KMS-11 (cell line): ENCODE measurements around the gene CTIF.

Source experiments
- H2AFZ ChIP-seq: fragments of 200-600 bp; sonication (generic); 2 replicates; pipeline ENCODE4 v1.6.1; 2016; ENCODE audit warnings: antibody characterized with exemption, mixed run types, low read depth
- H3K27ac ChIP-seq: fragments of 200-600 bp; sonication (generic); 2 replicates; pipeline ENCODE4 v1.6.1; 2016; ENCODE audit warnings: mild to moderate bottlenecking, mixed run types
- H3K27me3 ChIP-seq: fragments of 200-600 bp; sonication (generic); 2 replicates; pipeline ENCODE4 v1.6.1; 2017; ENCODE audit warnings: mild to moderate bottlenecking, low read depth, mixed run types, moderate library complexity; ENCODE audit not compliant: insufficient read depth
- H3K36me3 ChIP-seq: fragments of 200-600 bp; sonication (generic); 2 replicates; pipeline ENCODE4 v1.6.1; 2017; ENCODE audit warnings: mild to moderate bottlenecking, mixed run types; ENCODE audit not compliant: insufficient read depth
- H3K4me1 ChIP-seq: fragments of 200-600 bp; sonication (generic); 2 replicates; pipeline ENCODE4 v1.6.1; 2016; ENCODE audit warnings: mild to moderate bottlenecking, low read depth, mixed run types; ENCODE audit not compliant: poor library complexity, severe bottlenecking
- H3K4me2 ChIP-seq: fragments of 200-600 bp; sonication (generic); 2 replicates; pipeline ENCODE4 v1.7.0; 2016; ENCODE audit warnings: mild to moderate bottlenecking, mixed run types
- H3K4me3 ChIP-seq: fragments of 200-600 bp; sonication (generic); IDR thresholded peaks from 2 replicates; pipeline ENCODE4 v1.6.1; 2017; ENCODE audit warnings: low read depth, low read length, mixed read lengths; ENCODE audit not compliant: insufficient read depth
- H3K79me2 ChIP-seq: fragments of 200-600 bp; sonication (generic); 2 replicates; pipeline ENCODE4 v1.6.1; 2016; ENCODE audit warnings: low read depth, mixed run types; ENCODE audit not compliant: insufficient read depth
- H3K9ac ChIP-seq: fragments of 200-600 bp; sonication (generic); 2 replicates; pipeline ENCODE4 v1.6.1; 2016; ENCODE audit warnings: mild to moderate bottlenecking, mixed run types
- H4K20me1 ChIP-seq: fragments of 200-600 bp; sonication (generic); 2 replicates; pipeline ENCODE4 v1.6.1; 2016; ENCODE audit warnings: mild to moderate bottlenecking, mixed run types; ENCODE audit not compliant: insufficient read depth
- CTCF ChIP-seq: fragments of 200-600 bp; sonication (generic); conservative IDR thresholded peaks from 2 replicates; pipeline ENCODE4 v1.6.1; 2017; ENCODE audit warnings: low read depth, mild to moderate bottlenecking, antibody characterized with exemption, low read length, moderate library complexity, mixed read lengths

Gene CTIF

DNA sequence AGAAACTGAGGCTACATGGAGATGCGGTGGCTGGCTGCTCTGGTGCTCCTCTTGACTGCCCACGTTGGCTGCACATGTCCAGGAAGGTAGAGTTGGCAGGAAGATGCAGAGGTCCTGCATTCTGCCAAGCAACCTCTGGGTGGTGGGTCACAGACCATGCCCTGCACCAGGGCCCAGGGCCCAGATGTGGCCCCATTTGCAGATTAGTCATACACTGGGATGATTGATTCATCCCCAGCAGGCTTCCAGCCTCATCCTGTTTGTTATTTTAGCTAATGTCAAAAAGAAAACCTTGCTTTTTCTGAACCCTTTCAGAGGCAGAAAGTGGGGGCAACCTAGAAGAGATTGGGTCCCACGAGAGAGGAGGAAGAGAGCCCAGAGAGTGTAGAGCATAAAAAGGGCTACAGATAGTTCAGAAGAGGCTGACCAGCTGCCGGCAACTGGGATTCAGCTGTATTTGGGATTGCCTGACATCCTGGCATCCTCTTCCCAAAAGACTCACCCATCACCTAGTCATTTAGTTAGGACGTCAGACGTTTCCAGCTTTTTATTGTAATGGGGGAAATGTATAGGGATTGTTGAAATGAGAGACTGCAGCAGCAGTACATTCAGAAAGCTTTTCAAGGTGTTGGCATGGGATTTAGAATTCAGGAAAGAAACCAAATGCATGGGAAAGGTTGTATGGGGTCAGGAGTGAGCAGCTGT, 101.9 kb downstream of the CTIF start:
- Histone ChIP-seq H3K4me3 (no peak overlapping the region), H3K79me2 (no peaks in the 10 kb centered on the region), H3K36me3 (no peaks in the 10 kb centered on the region), H3K4me2 (no peak overlapping the region), H3K27ac (no peak overlapping the region), H3K4me1 (no peaks in the 10 kb centered on the region), H4K20me1 (no peaks in the 10 kb centered on the region), H3K9ac (no peak overlapping the region), H3K27me3 (no peaks in the 10 kb centered on the region), H2AFZ (no peak overlapping the region)
- no peak for TF ChIP-seq CTCF

- Histone ChIP-seq H3K27ac (no peak overlapping the region), H3K9ac (no peak overlapping the region), H3K4me1 (no peaks in the 10 kb centered on the region), H2AFZ (no peak overlapping the region), H3K36me3 (no peaks in the 10 kb centered on the region), H3K27me3 (no peaks in the 10 kb centered on the region), H3K4me2 (no peak overlapping the region), H4K20me1 (no peaks in the 10 kb centered on the region), H3K79me2 (no peaks in the 10 kb centered on the region), H3K4me3 (no peak overlapping the region)
- TF ChIP-seq CTCF = no peak
These were observed 103.2 kb downstream of the CTIF start for GRCh38 chr18:48641981-48642380.

- no peak overlapping the region for H3K4me2 ChIP-seq
- H3K36me3 ChIP-seq = no peaks in the 10 kb centered on the region
- H2AFZ ChIP-seq = no peak overlapping the region
- H3K27ac ChIP-seq = no peak overlapping the region
- no peaks in the 10 kb centered on the region for H3K79me2 ChIP-seq
- no peaks in the 10 kb centered on the region for H3K4me1 ChIP-seq
- TF ChIP-seq CTCF = no peak
- H3K27me3 ChIP-seq = no peaks in the 10 kb centered on the region
- H3K9ac ChIP-seq = no peak overlapping the region
- no peaks in the 10 kb centered on the region for H4K20me1 ChIP-seq
- no peak overlapping the region for H3K4me3 ChIP-seq
These were observed 103.7 kb downstream of the CTIF start for GRCh38 chr18:48642503-48642902.

DNA sequence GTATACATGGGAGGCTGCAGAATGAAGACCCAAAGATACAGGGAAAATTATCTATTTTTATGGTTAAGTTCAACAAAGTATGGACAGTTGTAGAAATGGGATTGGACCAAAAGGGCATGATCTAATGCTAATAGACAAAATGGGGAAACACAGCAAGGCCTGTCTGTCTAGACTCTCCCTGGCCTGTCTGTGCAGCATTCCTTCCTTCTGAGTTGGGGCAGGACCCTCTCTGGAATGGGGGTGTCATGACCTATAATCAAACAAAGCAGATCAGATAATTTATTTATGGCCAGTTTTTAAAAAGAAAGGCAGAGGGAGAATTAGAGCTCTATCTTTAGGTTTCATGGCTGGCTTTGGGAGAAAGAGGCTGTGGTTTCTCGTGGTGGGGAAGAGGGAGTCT, 104.4 kb downstream of the CTIF start:
- no peak for TF ChIP-seq CTCF
- no peaks in the 10 kb centered on the region for H3K36me3 ChIP-seq
- H3K9ac ChIP-seq = no peak overlapping the region
- H3K4me2 ChIP-seq = no peak overlapping the region
- no peaks in the 10 kb centered on the region for H3K79me2 ChIP-seq
- H3K4me1 ChIP-seq = no peaks in the 10 kb centered on the region
- H3K4me3 ChIP-seq = no peak overlapping the region
- no peak overlapping the region for H2AFZ ChIP-seq
- no peaks in the 10 kb centered on the region for H4K20me1 ChIP-seq
- H3K27ac ChIP-seq = no peak overlapping the region
- no peaks in the 10 kb centered on the region for H3K27me3 ChIP-seq
